ENCODE data around the gene TRAF3IP3. TPM values are rescaled to one million over a fixed set of nuclear protein-coding genes. Genes with fewer than 3 reads are reported as not detected.

TRAF3IP3 gene
- total RNA-seq, 1 experiment from 2014 or later, result not detected

DNA sequence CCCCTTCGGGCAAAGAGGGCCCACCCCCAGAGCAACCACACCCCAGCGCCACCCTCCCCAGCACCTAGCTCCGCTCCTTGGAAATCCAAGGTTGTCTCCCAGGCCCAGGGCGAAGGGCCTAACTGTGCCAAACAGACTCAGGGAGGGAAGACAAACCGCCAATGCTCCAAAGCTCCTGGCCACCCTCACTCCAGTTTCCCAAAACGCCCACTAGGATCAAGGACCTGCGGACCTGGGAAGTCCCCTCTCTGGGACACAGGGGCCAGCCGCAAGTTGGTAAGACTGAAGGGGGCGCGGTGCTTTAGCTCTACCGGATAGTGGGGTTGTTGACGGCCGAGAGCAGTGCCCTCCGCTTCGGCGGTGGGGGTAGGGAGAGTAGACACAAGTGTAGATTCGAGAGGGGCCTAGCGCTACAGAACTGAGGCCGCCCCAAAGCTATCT lies 49.5 kb downstream of the TRAF3IP3 start:
- H3K9me3 Mint-ChIP-seq, result no peaks in the 10 kb centered on the region
- Histone ChIP-seq H3K4me2 (ENCODE audit: insufficient read depth, insufficient read length, low read length) (peak overlapping the region; percentile 55), H3K23ac (ENCODE audit: insufficient read length, low read depth, low read length) (no peak overlapping the region), H2AK5ac (ENCODE audit: insufficient read length, low read length) (no peak overlapping the region), H4K8ac (replicated peaks; ENCODE audit: insufficient read length, low read depth, low read length) (no peak overlapping the region), H3K27ac (ENCODE audit: insufficient read length, low read depth, low read length) (no peak overlapping the region), H3K4ac (ENCODE audit: low read depth, low read length) (no peak overlapping the region), H2BK120ac (ENCODE audit: low read depth, low read length, poor library complexity, severe bottlenecking) (no peak overlapping the region), H2BK5ac (ENCODE audit: insufficient read length, low read length) (no peak overlapping the region), H3K79me1 (ENCODE audit: insufficient read depth, low read depth, low read length, poor library complexity, severe bottlenecking) (no peaks in the 10 kb centered on the region), H3K4me1 (ENCODE audit: insufficient read depth, low read length) (no peaks in the 10 kb centered on the region), H4K91ac (ENCODE audit: insufficient read length, low read depth, low read length) (no peak overlapping the region), H3K56ac (ENCODE audit: insufficient read length, low read depth, low read length) (no peak overlapping the region), H3K79me2 (ENCODE audit: insufficient read depth, low read length) (no peaks in the 10 kb centered on the region), H3K9ac (ENCODE audit: extremely low read depth, insufficient read length, low read length) (peak overlapping the region; percentile 69), H3T11ph (ENCODE audit: low read length) (no peak overlapping the region), H2BK12ac (ENCODE audit: insufficient read length, low read depth, low read length) (no peak overlapping the region), H2BK15ac (ENCODE audit: low read depth, low read length) (no peak overlapping the region), H3K14ac (ENCODE audit: insufficient read depth, low read length) (peak overlapping the region; percentile 33; the same call in 1 of the 2 replicates), H2BK20ac (ENCODE audit: low read depth, low read length, poor library complexity, severe bottlenecking) (no peak overlapping the region), H4K5ac (ENCODE audit: insufficient read length, low read depth, low read length) (no peak overlapping the region), H3K23me2 (ENCODE audit: insufficient read length, low read depth, low read length, poor library complexity, severe bottlenecking) (peaks cover 8% of the 10 kb centered on the region), H3K27me3 (ENCODE audit: insufficient read depth, low read length) (no peaks in the 10 kb centered on the region), H3K9me3 (ENCODE audit: control insufficient read depth, low read depth, low read length) (no peaks in the 10 kb centered on the region), H3K18ac (ENCODE audit: insufficient read length, low read depth, low read length) (no peak overlapping the region), H2AFZ (ENCODE audit: low read length) (no peak overlapping the region), H4K20me1 (ENCODE audit: control insufficient read depth, insufficient read depth, insufficient read length) (no peaks in the 10 kb centered on the region)
- 0 out of 7 replicates have a peak, but pooled peaks cover 0 to 3% (median 0%) of the 10 kb centered on the region in 3 experiments for H3K36me3 Mint-ChIP-seq (ENCODE audit: insufficient read depth in 1 of 3, low read depth in 3 of 3)
- peak overlapping the region; percentile 94 to 97 for H3K4me3 Mint-ChIP-seq
- peak overlapping the region; percentile 89 to 99 (median 97); a peak in 3 of 7 replicates for H3K27ac Mint-ChIP-seq
- TF ChIP-seq, protein P1, sequence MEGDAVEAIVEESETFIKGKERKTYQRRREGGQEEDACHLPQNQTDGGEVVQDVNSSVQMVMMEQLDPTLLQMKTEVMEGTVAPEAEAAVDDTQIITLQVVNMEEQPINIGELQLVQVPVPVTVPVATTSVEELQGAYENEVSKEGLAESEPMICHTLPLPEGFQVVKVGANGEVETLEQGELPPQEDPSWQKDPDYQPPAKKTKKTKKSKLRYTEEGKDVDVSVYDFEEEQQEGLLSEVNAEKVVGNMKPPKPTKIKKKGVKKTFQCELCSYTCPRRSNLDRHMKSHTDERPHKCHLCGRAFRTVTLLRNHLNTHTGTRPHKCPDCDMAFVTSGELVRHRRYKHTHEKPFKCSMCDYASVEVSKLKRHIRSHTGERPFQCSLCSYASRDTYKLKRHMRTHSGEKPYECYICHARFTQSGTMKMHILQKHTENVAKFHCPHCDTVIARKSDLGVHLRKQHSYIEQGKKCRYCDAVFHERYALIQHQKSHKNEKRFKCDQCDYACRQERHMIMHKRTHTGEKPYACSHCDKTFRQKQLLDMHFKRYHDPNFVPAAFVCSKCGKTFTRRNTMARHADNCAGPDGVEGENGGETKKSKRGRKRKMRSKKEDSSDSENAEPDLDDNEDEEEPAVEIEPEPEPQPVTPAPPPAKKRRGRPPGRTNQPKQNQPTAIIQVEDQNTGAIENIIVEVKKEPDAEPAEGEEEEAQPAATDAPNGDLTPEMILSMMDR (conservative IDR thresholded peaks at IDR 0.05), result peak; percentile 50; the same call in 2 of the 3 replicates
- peaks cover 3% of the 10 kb centered on the region for H3K27me3 Mint-ChIP-seq (ENCODE audit: low read depth)
- peaks cover 12 to 15% of the 10 kb centered on the region in 2 experiments for H3K4me1 Mint-ChIP-seq
- DNase-seq, result peak; percentile 73
- no CpG with 5 or more reads among the region's 19 CpGs for WGBS (ENCODE audit: extremely low coverage, insufficient read length, low lambda C conversion rate)
